ENCODE results near the gene PLD5.

The PLD5 gene

DNA sequence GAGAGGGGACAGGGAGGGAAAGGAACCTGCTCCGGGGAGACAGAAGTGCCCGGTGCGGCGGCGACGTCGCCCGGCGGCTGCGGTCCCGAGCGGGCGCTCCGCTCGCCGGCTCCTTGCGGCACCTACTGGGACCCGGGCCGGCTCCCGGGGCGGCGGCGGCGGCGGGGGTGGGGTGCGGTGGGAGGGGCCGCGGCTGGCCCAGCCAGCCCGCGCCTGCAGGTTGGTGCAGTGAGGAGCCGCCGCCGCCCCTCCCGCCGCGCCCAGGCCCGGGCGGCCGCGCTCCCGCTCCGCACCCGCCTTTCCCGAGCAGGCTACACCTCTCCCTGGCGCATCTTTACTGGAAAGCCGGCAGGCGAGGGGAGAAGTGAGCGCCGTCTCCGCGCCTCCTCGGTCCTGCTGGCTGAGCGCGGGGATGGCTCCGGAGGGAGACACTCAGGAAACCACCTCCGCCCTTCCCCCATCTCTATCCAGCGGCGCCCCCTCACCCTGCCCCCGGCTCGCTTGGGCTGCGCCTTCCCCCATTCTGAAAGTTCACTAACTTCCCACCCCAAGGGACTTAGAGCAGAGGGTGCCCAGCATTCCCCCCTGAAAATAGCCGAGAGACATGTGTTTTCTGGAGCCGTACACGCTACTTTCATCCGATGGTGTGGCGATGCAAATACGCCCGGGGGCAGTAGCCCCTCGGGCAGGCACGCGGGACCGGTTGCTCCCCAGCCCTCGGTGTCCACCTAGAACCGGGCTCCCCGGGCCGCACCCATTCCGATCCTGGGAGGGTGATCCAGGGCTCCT, at the start of gene PLD5:
PLD5 (minus strand) TSS at position 127 of the 789 bp plus-strand sequence.
- no peak for DNase-seq (ENCODE audit: low read depth in 1 of 2, low spot score in 1 of 2)

DNA sequence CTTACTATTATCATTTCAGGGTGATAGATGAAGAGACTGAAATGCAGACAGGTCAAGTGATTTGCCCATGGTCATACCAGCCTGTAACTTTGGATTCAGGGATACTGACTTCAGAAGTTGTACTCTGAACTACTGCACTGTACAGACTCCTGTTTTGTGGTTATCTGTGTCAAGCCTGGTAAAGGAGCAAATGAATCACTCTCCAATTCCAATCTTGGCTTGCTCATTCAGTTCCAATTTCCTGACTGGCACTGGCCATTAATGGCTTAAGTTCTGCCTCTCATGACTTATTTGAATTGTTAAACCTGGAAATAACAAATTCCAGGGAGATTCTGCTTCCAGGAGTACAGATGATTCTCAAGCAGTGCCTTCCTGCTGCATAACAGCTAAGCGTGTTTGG, 45.4 kb upstream of the PLD5 start:
- DNase-seq (ENCODE audit: low read depth in 1 of 2, low spot score in 1 of 2): no peak

DNA sequence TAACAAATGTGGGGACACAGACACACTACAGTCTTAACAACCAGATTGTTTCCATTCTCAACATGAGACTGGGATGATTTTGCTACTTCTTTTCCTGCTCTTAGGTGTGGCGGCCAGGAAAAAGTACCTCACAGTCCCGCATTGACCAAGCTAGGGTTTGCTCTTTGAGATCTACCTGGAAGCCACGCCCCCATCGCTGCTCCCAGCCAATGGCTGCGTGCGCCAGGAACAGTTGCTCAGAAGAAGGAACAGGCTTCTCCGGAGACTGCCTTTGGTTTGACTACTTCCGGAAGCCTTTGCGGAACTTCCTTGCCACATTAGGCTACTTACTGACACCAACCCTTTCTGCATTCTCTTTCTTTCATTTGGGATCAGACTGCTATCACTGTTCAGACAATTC, 44.2 kb upstream of the PLD5 start:
- no peak for DNase-seq (ENCODE audit: low read depth in 1 of 2, low spot score in 1 of 2)

DNA sequence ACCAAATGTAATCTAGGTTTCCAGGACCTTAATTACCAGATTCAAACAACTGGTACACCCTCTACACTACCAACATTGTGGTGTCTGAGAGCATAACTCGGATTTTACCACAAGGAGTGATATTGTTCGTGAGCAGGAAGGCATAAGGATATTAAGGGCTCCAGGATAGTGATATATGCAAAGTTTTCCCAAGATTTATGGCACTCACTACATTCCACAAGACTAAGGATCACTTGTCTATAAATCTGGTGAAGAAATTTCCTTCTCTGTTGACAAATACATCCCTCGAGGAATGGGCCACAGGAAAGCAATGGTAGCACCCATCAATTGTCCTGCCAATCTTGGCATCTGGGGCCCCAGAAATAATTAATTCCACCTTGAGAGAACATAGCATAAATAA, 43.1 kb upstream of the PLD5 start:
- DNase-seq (ENCODE audit: low read depth in 1 of 2, low spot score in 1 of 2): no peak

DNA sequence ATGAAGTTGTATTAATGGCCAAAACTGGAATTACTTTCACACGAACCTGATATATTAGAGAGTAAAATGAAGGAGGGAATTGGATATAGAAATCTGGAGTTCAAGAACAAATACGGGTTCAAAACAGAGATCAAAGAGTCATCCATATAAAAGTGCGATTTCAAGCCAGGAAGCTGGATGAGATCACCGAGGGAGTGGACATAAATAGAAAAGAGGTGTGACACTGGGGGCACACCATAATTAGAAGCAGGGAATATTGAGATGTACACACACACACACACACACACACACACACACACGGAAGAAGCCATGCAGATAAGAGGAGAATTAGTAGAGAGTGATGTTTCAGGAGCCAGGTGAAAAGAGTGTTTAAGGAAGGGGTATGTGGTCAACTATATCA, 32.3 kb upstream of the PLD5 start:
- no peak for DNase-seq (ENCODE audit: low read depth in 1 of 2, low spot score in 1 of 2)

DNA sequence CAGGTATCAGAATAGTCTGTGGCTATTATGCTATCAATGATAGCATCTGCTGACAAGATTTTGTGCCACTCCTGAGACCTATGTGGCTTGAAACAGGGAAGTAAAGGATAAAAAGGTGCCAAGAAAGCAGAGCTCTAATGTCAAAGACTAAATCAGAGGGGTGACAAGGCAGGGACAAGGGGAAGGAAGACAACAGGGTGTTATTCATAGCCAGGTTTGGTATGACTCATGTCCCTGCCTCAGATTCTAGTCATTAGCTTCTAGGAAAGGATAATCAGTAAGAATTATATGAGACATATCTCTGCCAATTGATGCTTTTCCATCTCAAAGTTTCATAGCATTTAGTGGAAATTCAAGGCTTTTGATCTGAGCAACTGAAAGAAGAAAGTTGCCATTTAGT, 31.8 kb upstream of the PLD5 start:
- no peak for DNase-seq (ENCODE audit: low read depth in 1 of 2, low spot score in 1 of 2)

DNA sequence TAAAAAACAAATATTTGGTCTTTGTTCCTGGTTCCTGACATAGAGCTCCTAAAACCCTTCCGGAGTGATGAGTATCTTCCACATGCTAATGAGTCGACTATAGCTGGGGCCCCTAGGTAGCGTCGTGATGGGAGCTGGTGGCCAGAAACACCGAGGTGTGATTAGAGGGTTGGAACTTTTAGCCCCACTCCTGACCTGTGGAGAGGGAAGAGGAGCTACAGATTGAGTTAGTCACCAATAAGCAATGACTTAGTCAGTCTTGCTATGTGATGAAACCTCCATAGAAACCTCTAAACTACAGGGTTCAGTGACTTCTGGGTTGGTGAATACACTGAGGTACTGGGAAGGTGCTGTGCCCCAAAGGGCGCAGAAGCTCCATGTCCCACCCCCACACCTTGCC, 30.1 kb upstream of the PLD5 start:
- DNase-seq (ENCODE audit: low read depth in 1 of 2, low spot score in 1 of 2): no peak

DNA sequence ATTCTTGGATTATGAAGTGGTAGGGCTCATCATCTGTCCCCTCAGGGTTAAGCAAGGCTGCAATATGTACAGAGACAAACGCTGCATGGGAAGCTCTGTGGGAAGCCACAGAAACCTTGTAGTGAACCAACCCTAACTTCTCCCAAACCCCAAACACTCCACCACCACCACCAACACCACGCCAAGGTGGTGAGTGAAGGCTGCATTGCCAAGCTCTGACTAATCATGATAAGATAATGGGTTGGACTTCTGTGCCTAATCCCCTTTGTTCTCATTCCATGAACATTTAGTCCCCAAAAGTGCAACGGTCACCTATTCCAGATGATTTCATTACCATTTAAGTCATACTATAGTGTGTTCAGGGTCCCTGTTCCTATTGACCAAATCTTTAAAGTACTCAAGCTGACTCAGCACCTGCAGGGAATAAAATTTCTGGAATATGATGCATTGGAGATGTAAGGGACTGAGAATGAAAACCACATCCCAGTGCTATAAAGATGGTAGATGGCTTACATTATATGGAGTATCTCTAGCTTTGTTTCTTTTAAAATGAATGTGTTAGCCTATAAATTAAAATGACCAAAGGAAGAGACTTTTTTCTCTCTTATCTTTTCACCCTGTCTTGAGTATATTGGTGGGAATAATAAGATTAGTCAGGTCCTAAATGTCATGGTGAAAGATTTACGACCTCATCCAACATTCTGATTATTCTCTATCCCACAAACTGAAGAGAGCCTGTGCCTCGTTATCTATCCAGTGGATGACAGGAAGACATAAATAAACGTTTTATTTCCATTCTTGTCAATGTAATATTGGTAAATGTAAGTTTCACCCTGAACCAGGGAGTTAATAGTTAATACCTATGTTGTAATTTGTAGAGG, 22.6 kb upstream of the PLD5 start:
- no peak for DNase-seq (ENCODE audit: low read depth in 1 of 2, low spot score in 1 of 2)

DNA sequence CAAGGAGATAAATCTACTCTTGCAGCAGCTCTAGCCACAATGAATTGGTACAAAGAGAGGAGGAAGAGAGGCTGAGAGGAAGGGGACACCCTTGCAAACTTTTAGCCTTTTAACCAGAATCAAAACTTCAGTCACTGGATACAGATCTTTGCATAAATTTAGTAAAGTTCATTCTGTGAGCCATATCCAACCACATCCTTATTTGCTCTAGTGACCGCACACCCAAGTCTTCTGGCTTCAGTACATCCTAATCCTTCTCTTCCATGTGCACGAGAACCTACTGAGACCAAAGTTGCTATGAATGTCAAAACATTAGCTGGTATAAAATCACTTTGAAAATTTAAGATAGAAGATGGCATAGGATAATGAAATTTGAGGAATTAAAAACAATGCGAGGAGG, 21.9 kb upstream of the PLD5 start:
- no peak for DNase-seq (ENCODE audit: low read depth in 1 of 2, low spot score in 1 of 2)

DNA sequence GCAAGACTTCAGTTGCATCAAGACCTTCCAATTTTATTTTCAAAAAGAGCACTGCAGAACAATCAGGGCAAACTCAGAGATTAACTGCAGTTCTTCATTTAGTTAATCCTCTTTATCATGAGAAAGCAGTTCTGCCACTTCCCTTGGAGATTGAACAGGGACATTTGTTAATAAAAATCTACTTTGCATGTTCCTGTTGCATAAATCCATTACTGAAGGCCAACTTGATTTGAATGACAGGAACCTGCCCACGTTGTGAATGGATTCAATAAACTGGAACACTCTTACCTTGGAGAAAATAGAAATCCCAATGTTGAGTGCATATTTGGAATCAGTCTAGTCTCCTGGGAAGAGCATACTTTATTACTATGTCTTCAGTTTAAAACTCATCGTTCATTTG, 19.6 kb upstream of the PLD5 start:
- DNase-seq (ENCODE audit: low read depth in 1 of 2, low spot score in 1 of 2): no peak

DNA sequence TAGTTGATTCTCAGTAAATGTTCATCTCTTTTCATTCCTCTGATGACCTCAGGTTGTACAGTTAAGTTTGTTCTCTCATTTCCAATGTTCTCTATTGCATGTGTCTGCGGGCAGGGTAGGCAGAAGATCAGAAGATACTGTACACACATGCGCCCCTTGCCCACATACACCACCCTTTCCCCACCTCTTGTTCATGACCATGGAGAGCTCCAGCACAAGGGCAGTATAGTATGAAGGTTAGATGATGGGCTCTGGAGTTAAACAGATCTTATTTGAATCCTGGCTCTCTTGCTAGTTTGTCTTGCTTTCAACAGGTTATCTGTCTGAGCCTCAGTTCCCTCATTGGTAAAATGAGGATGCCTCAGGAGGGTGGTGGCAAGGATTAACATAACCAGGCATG, 17.8 kb upstream of the PLD5 start:
- DNase-seq (ENCODE audit: low read depth in 1 of 2, low spot score in 1 of 2): no peak

DNA sequence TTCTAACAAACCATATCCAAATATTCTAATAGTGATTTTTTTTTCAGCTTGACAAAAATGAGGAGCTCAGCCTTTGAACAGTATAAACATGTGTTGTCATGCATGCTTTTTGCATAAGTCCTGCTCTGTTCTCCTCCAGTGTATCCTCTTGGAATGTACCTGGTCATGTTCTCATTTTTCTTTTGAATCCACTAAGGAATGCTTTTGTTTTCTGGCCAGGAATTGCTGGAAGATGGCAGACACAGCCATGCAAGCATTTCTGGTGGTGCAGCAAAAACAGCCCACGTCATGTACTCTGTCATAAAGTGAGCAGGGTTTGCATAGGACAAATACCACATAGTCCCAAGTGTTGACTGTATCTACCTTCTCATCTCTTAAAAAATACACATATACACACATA, 11.5 kb upstream of the PLD5 start:
- no peak for DNase-seq (ENCODE audit: low read depth in 1 of 2, low spot score in 1 of 2)

DNA sequence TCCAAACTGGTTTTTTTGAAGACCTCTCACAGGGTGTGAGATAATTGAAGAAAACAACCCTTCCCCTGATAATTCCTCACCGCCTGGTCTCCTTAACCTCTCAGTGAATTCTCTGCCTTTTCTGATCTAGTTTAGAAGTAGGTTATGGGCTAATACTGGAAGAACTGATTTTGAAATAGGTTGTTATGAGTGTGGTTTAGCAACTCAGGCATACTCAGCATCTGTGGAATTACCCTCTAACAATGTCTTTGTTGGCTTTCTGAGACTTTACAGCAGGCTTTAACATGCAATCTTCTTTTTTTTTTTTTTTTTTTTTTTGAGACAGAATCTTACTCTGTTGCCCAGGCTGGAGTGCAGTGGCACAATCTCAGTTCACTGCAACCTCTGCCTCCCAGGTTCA, 10.3 kb upstream of the PLD5 start:
- DNase-seq (ENCODE audit: low read depth in 1 of 2, low spot score in 1 of 2): no peak

DNA sequence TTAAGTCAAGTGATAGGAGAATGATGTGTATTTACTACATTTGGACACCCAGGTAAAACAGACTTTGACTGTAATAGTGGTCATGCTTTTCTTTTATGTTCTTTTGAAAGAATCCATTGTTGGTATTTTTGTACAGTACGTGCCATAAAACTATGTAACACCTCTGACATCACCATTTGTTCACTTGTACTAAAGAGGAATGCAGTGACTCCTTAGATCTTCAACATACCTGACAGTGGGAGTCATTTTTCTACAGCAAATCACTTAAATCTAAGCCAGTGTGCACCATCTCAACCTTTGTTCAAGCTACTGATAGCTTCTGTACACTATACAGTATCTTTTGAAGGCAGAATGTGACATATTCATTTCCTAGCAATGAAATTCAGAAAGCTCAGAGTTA, 6.3 kb upstream of the PLD5 start:
- no peak for DNase-seq (ENCODE audit: low read depth in 1 of 2, low spot score in 1 of 2)

DNA sequence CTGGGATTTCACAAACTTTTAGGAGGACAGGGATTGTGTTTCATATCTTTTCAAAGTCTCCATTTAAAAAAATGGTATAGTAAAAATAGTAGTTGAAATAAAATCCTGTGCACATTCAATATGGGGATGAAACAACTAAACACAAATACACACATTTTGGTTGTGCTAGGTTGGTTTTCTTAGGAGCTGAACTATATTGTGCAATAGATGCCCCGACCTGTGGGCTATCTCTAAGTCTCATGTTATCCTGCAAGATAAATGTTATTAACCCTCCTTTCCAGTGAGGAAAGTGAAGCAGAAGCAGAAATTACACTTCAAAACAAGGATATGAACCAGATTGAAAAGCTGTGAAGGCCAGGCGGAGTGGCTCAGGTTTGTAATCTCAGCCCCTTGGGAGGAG, 1.3 kb upstream of the PLD5 start:
- DNase-seq (ENCODE audit: low read depth in 1 of 2, low spot score in 1 of 2): no peak

DNA sequence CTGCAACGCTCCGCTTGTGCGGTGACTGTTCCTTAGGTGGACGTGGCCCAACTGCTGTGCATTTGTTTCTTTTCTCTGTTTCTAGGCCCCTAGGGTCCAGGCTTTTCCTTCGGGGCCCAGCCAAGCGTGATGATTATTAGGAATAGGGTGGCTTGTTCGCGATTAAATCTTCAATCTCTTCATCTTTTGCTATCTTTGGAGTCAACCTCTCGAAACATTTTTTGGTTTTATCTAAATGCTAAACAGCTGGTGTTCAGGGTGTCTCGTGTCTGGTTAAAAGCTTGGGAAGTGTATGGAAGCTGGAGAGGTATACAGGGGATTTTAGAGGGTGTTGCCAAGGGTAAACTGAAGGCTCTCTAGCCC, 844 bp upstream of the PLD5 start:
- no peak for DNase-seq (ENCODE audit: low read depth in 1 of 2, low spot score in 1 of 2)

DNA sequence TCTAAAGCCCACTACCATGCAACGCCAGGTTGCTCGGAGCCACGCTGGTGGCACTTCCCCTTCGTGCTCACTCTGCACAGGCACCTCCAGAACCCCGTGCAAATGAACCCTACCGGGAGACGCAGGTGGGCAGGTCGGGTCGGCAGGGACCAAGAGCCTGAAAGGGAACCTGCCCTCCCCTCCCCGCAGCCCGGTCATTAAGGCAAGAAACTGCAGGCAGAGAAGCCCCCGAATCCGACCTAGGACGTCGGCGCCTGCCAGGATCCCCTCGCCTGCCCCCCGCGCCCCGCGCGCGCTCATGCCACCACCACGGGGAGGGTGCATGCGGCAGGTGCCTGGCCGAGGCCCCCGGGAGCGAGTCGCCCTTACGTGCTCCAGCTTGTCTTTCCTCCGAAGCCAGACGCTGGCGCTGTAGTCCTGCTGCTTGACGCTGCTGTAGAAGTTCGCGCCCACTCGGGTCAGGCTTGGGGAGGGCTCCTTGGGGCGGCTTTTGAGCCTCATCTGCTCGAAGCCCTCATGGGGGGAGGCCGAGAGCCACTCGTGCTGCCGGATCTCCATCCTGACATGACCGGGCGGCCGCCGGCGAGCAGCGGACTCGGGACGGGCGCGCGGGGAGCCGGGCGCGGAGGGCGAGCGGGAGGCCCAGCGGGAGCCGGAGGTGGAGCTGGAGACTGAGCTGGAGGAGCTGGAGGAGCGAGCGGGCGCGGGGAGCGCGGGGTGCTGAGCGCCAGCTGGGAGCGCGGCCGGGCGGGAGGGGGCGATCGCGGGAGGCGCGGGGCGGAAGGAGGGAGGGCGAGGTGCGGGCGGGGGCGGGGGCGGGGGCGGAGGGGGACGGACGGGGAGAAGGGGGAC, 552 bp downstream of the PLD5 start:
- no peak for DNase-seq (ENCODE audit: low read depth in 1 of 2, low spot score in 1 of 2)

DNA sequence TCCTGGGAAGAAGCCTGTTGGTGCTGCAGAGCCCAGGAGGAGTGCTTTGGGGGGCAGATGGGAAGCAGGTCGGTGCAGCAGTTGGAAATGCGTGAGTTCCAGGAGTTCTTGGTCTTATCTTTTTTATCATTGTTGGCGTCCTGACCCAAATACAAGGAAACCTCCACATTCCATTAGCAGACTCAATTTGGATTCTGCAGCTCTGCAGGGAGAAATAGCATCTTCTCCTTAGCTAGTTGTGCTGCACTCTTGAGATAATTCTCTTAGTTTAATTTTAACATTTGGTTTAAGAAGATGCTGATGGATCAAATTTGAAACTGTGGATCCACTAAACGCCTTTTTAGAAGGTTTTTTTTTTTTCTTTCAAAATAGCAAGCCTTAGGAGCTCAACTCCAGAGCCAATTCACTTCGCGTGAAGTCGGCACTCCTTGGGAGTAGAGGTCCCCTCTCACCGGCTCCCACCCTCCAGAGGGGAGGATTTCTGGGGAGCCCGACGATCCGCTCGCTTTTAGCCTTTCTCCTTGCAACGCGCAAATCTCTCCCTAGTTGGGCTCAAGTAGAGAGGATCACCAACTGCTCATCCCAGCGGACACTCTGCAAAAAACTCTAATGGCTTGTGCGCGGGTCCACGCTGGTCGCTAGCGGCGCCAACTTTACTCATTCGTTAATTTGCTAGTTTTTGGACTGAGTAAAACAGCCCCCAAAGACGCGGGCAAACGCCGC, 1.3 kb downstream of the PLD5 start:
- no peak for DNase-seq (ENCODE audit: low read depth in 1 of 2, low spot score in 1 of 2)

DNA sequence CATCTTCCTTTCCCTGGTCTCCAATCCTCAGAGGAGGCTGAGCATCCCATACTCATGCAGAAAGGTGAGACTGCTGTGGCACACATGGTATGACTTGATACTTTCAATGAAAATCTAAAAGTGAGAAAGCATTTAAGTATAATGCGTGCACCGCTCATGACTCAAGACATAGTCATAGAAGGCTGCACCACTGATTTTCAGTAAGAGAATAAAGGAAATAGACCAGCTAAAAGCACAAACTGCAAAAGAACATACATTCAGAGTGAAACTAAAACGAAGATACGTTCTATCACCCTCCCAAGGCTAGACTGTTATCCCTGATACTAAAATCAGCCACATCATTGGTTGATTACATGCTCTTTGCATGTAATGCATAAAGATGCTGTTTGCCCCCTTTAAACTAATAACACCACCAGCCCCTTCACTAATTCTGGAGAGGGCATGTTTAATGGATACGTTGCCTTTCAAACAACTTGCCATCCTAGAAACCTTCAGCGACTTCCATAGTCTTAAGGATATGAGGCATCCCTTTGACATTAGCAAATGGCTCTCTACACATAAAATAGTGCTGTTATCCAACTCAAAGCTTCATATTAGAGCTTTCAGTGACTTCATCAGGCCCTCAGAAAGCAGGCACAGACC, 2.1 kb downstream of the PLD5 start:
- DNase-seq (ENCODE audit: low read depth in 1 of 2, low spot score in 1 of 2): no peak

DNA sequence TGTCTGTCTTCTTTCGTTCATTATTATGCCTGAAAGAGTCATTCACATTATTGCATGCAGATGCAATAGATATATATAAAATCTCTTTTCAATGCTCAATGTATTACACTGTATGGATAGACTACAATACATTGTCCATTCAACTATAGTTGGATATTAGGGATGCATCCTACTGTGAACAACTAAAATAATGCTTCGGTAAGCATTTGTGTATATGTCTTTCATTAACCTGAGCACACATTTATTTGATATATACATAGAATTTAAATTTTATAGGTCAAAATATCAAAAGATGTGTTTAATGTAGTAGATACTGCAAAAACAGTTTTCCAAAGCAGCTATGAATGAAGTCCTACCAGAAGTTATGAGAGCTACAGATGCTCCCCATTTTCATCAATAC, 8.9 kb downstream of the PLD5 start:
- DNase-seq (ENCODE audit: low read depth in 1 of 2, low spot score in 1 of 2): no peak

DNA sequence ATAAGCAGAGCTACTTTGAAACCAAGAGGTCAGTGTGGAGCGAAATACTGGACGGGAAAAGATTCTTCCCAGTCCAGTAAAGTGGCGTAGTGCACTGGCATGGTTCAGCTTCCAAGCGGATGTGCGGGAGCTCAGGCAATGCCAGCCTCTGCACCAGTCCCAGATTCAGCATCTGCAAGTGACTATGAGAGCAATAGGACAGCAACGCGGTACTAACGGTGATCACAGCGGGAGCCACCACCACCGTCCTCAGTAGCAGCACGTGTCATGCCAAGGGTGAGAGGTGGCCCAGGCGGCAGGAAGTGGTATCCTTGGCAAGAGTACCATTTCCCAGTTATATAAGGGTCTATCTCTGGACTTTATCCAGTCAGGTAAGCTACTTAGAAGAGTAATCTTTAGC, 17.8 kb downstream of the PLD5 start:
- DNase-seq (ENCODE audit: low read depth in 1 of 2, low spot score in 1 of 2): no peak

All from activated CD4-positive, alpha-beta T cell treated with anti-CD3 and anti-CD28 coated beads, Interleukin-2, amount 50 U/mL, for 24 hours (primary cell).